LNCaP clone FGC (cell line): ENCODE measurements around the gene ZNF397.

Source experiments
- DNase-seq: peaks from one replicate; pipeline ENCODE4 v3.0.0-alpha.2; 2011; ENCODE audit warnings: low read depth
- H3K4me3 ChIP-seq: 2 replicates; pipeline ENCODE4 v1.5.1; 2011; ENCODE audit warnings: mild to moderate bottlenecking, low read depth, low read length, control low read depth
- CTCF ChIP-seq: IDR thresholded peaks from 2 replicates; pipeline ENCODE4 v1.5.1; 2012; ENCODE audit warnings: mild to moderate bottlenecking; ENCODE audit not compliant: control insufficient read depth, insufficient read depth; ENCODE audit errors: extremely low read depth

The ZNF397 gene

GRCh38 chr18:35289727-35290093 lies 48.9 kb downstream of the ZNF397 start:
- no peak for DNase-seq
- no peak for TF ChIP-seq CTCF
- peak overlapping the region; percentile 74 for H3K4me3 ChIP-seq

- TF ChIP-seq CTCF, result no peak
- peak; percentile 87 for DNase-seq
- H3K4me3 ChIP-seq, result peak within 1 kb of the TSS; percentile 74
Measured at GRCh38 chr18:35290094-35290735, 49.4 kb downstream of the ZNF397 start, which contains the start of gene ZSCAN30. TSS of gene ZSCAN30 (minus strand) at chr18:35290229. CDS start at chr18:35264352, 25,877 bp downstream.

GRCh38 chr18:35291166-35291565 lies 50.3 kb downstream of the ZNF397 start:
- DNase-seq, result no peak
- TF ChIP-seq CTCF, result no peak
- peak overlapping the region; percentile 74 for H3K4me3 ChIP-seq

GRCh38 chr18:35296060-35296459 lies 55.2 kb downstream of the ZNF397 start:
- no peak for TF ChIP-seq CTCF
- DNase-seq, result no peak
- H3K4me3 ChIP-seq, result no peak overlapping the region

GRCh38 chr18:35303610-35304009 lies 62.8 kb downstream of the ZNF397 start:
- no peak overlapping the region for H3K4me3 ChIP-seq
- DNase-seq, result no peak
- TF ChIP-seq CTCF, result no peak

GRCh38 chr18:35306588-35307250 lies 65.9 kb downstream of the ZNF397 start:
- no peak overlapping the region for H3K4me3 ChIP-seq
- no peak for TF ChIP-seq CTCF

More at GRCh38 chr18:35306588-35307250, 65.9 kb downstream of the ZNF397 start:
- no peak for DNase-seq
